Neuronal stem cell (in vitro differentiated cells): ENCODE data around the gene C4orf51.
"Not testable (repeated sequence)": the region's sequence is repeated elsewhere in the genome, so short reads cannot be mapped to it uniquely, and the experiment has no call there.

Experiments
- DNase-seq: peaks from one replicate; pipeline ENCODE4 v3.0.0-alpha.2; 2013; ENCODE audit warnings: low spot score
- H2AFZ ChIP-seq: one replicate; pipeline ENCODE4 v1.6.1; 2013; ENCODE audit warnings: mild to moderate bottlenecking, low read length, inconsistent platforms
- H2AK5ac ChIP-seq: 2 replicates; pipeline ENCODE4 v1.6.1; 2013; ENCODE audit warnings: low read depth, mild to moderate bottlenecking, inconsistent platforms, low read length, moderate library complexity, mixed read lengths
- H2BK120ac ChIP-seq: 2 replicates; pipeline ENCODE4 v1.6.1; 2013; ENCODE audit warnings: low read depth, mild to moderate bottlenecking, inconsistent platforms, low read length, moderate library complexity, mixed read lengths
- H2BK12ac ChIP-seq: one replicate; pipeline ENCODE4 v1.6.1; 2013; ENCODE audit warnings: low read length, inconsistent platforms
- H2BK15ac ChIP-seq: 2 replicates; pipeline ENCODE4 v1.6.1; 2013; ENCODE audit warnings: mild to moderate bottlenecking, low read length, inconsistent platforms, mixed read lengths
- H2BK5ac ChIP-seq: one replicate; pipeline ENCODE4 v1.6.1; 2013; ENCODE audit warnings: inconsistent platforms, mild to moderate bottlenecking, low read length, moderate library complexity
- H3K14ac ChIP-seq: one replicate; pipeline ENCODE4 v1.6.1; 2013; ENCODE audit warnings: low read length, inconsistent platforms
- H3K18ac ChIP-seq: 2 replicates; pipeline ENCODE4 v1.6.1; 2013; ENCODE audit warnings: low read length, inconsistent platforms
- H3K23ac ChIP-seq: 2 replicates; pipeline ENCODE4 v1.6.1; 2013; ENCODE audit warnings: low read depth, mild to moderate bottlenecking, mixed read lengths, low read length, inconsistent platforms; ENCODE audit not compliant: poor library complexity
- H3K27ac ChIP-seq: replicated peaks from 3 replicates; pipeline ENCODE4 v1.5.1; 2013; ENCODE audit warnings: low read length, inconsistent platforms
- H3K27me3 ChIP-seq, 3 experiments: 2 replicates each; pipeline ENCODE4 v1.6.1; 2013; ENCODE audit warnings: low read length in 3 of 3, mild to moderate bottlenecking in 2 of 3, inconsistent platforms in 1 of 3, low read depth in 1 of 3, mixed read lengths in 1 of 3, moderate library complexity in 1 of 3; ENCODE audit not compliant: control insufficient read depth in 3 of 3, insufficient read depth in 3 of 3
- H3K36me3 ChIP-seq, 2 donors: replicated peaks in 1 of 2; 2 replicates each; pipeline ENCODE4 v1.6.1; 2013; ENCODE audit warnings: low read length in 2 of 2; ENCODE audit not compliant: control insufficient read depth in 2 of 2, insufficient read depth in 2 of 2
- H3K4ac ChIP-seq: 2 replicates; pipeline ENCODE4 v1.6.1; 2013; ENCODE audit warnings: inconsistent platforms, mild to moderate bottlenecking, low read length, moderate library complexity
- H3K4me1 ChIP-seq, 2 donors: 1 replicate in 1 of 2; 2 replicates in 1 of 2; pipeline ENCODE4 v1.6.1; 2013; ENCODE audit warnings: low read length in 2 of 2, low read depth in 1 of 2; ENCODE audit not compliant: control insufficient read depth in 2 of 2, insufficient read depth in 1 of 2
- H3K4me2 ChIP-seq: one replicate; pipeline ENCODE4 v1.6.1; 2013; ENCODE audit warnings: mild to moderate bottlenecking, low read length, inconsistent platforms; ENCODE audit not compliant: insufficient read depth, poor library complexity, severe bottlenecking
- H3K4me3 ChIP-seq, 2 donors: 2 replicates each; pipeline ENCODE4 v1.5.1; 2013; ENCODE audit warnings: low read length in 2 of 2, mild to moderate bottlenecking in 2 of 2, inconsistent platforms in 1 of 2, moderate library complexity in 1 of 2
- H3K79me1 ChIP-seq: one replicate; pipeline ENCODE4 v1.6.1; 2013; ENCODE audit warnings: low read depth, mild to moderate bottlenecking, inconsistent platforms, low read length, moderate library complexity
- H3K9ac ChIP-seq: one replicate; pipeline ENCODE4 v1.6.1; 2013; ENCODE audit warnings: mild to moderate bottlenecking, low read depth, low read length, inconsistent platforms; ENCODE audit not compliant: poor library complexity
- H3K9me3 ChIP-seq, 2 donors: replicated peaks in 1 of 2; 2 replicates each; pipeline versions ENCODE3 to v1.6.1; 2013; ENCODE audit warnings: low read length in 2 of 2, mild to moderate bottlenecking in 2 of 2, inconsistent platforms in 1 of 2, low read depth in 1 of 2, mixed read lengths in 1 of 2, moderate library complexity in 1 of 2; ENCODE audit not compliant: control insufficient read depth in 2 of 2, insufficient read depth in 1 of 2
- H4K8ac ChIP-seq: one replicate; pipeline ENCODE4 v1.6.1; 2013; ENCODE audit warnings: low read depth, mild to moderate bottlenecking, inconsistent platforms, low read length, moderate library complexity
- H4K91ac ChIP-seq: one replicate; pipeline ENCODE4 v1.6.1; 2013; ENCODE audit warnings: low read length, low read depth, mild to moderate bottlenecking, inconsistent platforms; ENCODE audit not compliant: poor library complexity
- WGBS, 2 donors: extraction: QIAGEN DNeasy Blood & Tissue Kit; methylation state at CpG; one replicate each; pipeline ENCODE4 v1.1.7; 2013; ENCODE audit warnings: missing lambda C conversion rate in 2 of 2, mixed read lengths in 1 of 2; ENCODE audit not compliant: insufficient read length in 2 of 2, insufficient replicate concordance in 1 of 2; ENCODE audit errors: extremely low coverage in 2 of 2; 5-methylcytosine and 5-hydroxymethylcytosine counted together

Gene C4orf51

GRCh38 chr4:145686991-145687390, 7.0 kb downstream of the C4orf51 start:
- no peak overlapping the region for H3K18ac ChIP-seq
- no peak overlapping the region for H3K4ac ChIP-seq
- H3K4me2 ChIP-seq: no peak overlapping the region
- H3K9ac ChIP-seq: no peak overlapping the region
- no CpG with 5 or more reads among the region's 2 CpGs for WGBS, 2 donors
- peaks cover 0 to 8% of the 10 kb centered on the region in 2 donors for H3K9me3 ChIP-seq
- H2AFZ ChIP-seq: no peak overlapping the region
- H2BK120ac ChIP-seq: no peak overlapping the region
- no peaks in the 10 kb centered on the region for H3K36me3 ChIP-seq
- H2AK5ac ChIP-seq: no peak overlapping the region
- no peaks in the 10 kb centered on the region for H3K79me1 ChIP-seq
- no peaks in the 10 kb centered on the region for H3K27me3 ChIP-seq
- H2BK12ac ChIP-seq: no peak overlapping the region
- DNase-seq: no peak
- H3K4me1 ChIP-seq: no peaks in the 10 kb centered on the region
- no peak overlapping the region for H4K8ac ChIP-seq
- H3K4me3 ChIP-seq: no peak overlapping the region
- H3K27ac ChIP-seq: no peak overlapping the region
- H2BK15ac ChIP-seq: no peak overlapping the region
- no peak overlapping the region for H3K23ac ChIP-seq
- no peak overlapping the region for H2BK5ac ChIP-seq
- no peak overlapping the region for H3K14ac ChIP-seq
- H4K91ac ChIP-seq: no peak overlapping the region

DNA sequence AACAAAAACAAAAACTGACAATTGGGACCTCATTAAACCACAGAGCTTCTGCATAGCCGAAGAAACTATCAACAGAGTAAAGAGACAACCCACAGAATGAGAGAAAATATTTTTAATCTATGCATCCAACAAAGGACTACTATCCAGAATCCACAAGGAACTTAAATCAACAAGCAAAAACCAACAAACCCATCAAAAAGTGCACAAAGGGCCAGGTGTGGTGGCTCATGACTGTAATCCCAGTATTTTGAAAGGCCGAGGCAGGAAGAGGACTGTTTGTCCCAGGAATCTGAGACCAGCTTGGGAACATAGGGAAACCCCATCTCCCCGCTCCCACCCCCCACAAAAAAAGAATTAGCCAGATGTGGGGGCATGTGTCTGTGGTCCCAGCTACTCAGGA, 10.7 kb downstream of the C4orf51 start:
- Histone ChIP-seq H3K9me3 (peaks cover 0 to 5% of the 10 kb centered on the region in 2 donors), H3K4me3 (no peak overlapping the region), H4K8ac (no peak overlapping the region), H3K4ac (no peak overlapping the region), H3K27me3 (no peaks in the 10 kb centered on the region), H2BK120ac (no peak overlapping the region), H3K23ac (no peak overlapping the region), H3K27ac (no peak overlapping the region), H3K79me1 (no peaks in the 10 kb centered on the region), H3K36me3 (no peaks in the 10 kb centered on the region), H3K18ac (no peak overlapping the region), H3K14ac (no peak overlapping the region), H3K4me1 (no peaks in the 10 kb centered on the region), H2BK15ac (no peak overlapping the region), H3K9ac (no peak overlapping the region), H2BK5ac (no peak overlapping the region), H3K4me2 (no peak overlapping the region), H2AK5ac (no peak overlapping the region), H4K91ac (no peak overlapping the region), H2BK12ac (no peak overlapping the region), H2AFZ (no peak overlapping the region)
- no CpG with 5 or more reads among the region's 3 CpGs for WGBS, 2 donors
- no peak for DNase-seq

- not testable (repeated sequence) for H2BK12ac ChIP-seq, H3K27me3 ChIP-seq
- no CpG with 5 or more reads among the region's 2 CpGs for WGBS, 2 donors
Measured at GRCh38 chr4:145691416-145691815, 11.5 kb downstream of the C4orf51 start.

GRCh38 chr4:145694929-145695328, 15.0 kb downstream of the C4orf51 start:
- Histone ChIP-seq H4K91ac (no peak overlapping the region), H3K4me2 (no peak overlapping the region), H3K36me3 (no peaks in the 10 kb centered on the region), H3K9me3 (no peaks in the 10 kb centered on the region), H2AFZ (no peak overlapping the region), H3K79me1 (no peaks in the 10 kb centered on the region), H2BK5ac (no peak overlapping the region), H2BK12ac (no peak overlapping the region), H3K4ac (no peak overlapping the region), H3K23ac (no peak overlapping the region), H3K27ac (no peak overlapping the region), H3K4me1 (no peaks in the 10 kb centered on the region), H3K27me3 (no peaks in the 10 kb centered on the region), H2BK120ac (no peak overlapping the region), H3K4me3 (no peak overlapping the region), H2AK5ac (no peak overlapping the region), H2BK15ac (no peak overlapping the region), H3K9ac (no peak overlapping the region), H4K8ac (no peak overlapping the region), H3K18ac (no peak overlapping the region), H3K14ac (no peak overlapping the region)
- WGBS, 2 donors: no CpG with 5 or more reads among the region's 2 CpGs
- no peak for DNase-seq

More at GRCh38 chr4:145691416-145691815, 11.5 kb downstream of the C4orf51 start:
- H2AFZ ChIP-seq, H2BK5ac ChIP-seq, H2BK120ac ChIP-seq, H3K4me3 ChIP-seq, H3K4me2 ChIP-seq, DNase-seq, H3K27ac ChIP-seq, H2BK15ac ChIP-seq, H2AK5ac ChIP-seq, H4K8ac ChIP-seq, H3K18ac ChIP-seq, H3K23ac ChIP-seq, H3K79me1 ChIP-seq, H3K36me3 ChIP-seq, H4K91ac ChIP-seq, H3K14ac ChIP-seq, H3K9ac ChIP-seq, H3K4me1 ChIP-seq, H3K9me3 ChIP-seq, H3K4ac ChIP-seq: not testable (repeated sequence)
